ENCODE results near the gene FNDC10.

GRCh38 chr1:1623181-1623630 is 23.3 kb upstream of the FNDC10 start:
- no peak for TF ChIP-seq CTCF (IDR thresholded peaks at IDR 0.05)
- TF ChIP-seq POLR2A (IDR thresholded peaks at IDR 0.05): no peak
